GM18508 (cell line): ENCODE results near the gene PLD5.

Experiments used
- ATAC-seq: cut with Tn5 transposase; IDR thresholded peaks from one replicate; pipeline ENCODE4 v1.9.1; 2021; ENCODE audit warnings: moderate number of reproducible peaks; ENCODE audit not compliant: insufficient read depth, unreplicated experiment

PLD5 gene

GRCh38 chr1:242524571-242525359, at the start of gene PLD5:
PLD5 (minus strand) TSS chr1:242524697.
- ATAC-seq = no peak

GRCh38 chr1:242569867-242570266, 45.4 kb upstream of the PLD5 start:
- ATAC-seq = no peak

GRCh38 chr1:242568666-242569065, 44.2 kb upstream of the PLD5 start:
- no peak for ATAC-seq

- no peak for ATAC-seq
Observed at GRCh38 chr1:242567596-242567995, 43.1 kb upstream of the PLD5 start.

GRCh38 chr1:242556759-242557158, 32.3 kb upstream of the PLD5 start:
- no peak for ATAC-seq

GRCh38 chr1:242556276-242556675, 31.8 kb upstream of the PLD5 start:
- ATAC-seq = no peak

GRCh38 chr1:242554577-242554976, 30.1 kb upstream of the PLD5 start:
- ATAC-seq = no peak

- no peak for ATAC-seq
Observed at GRCh38 chr1:242546849-242547729, 22.6 kb upstream of the PLD5 start.

- no peak for ATAC-seq
Observed at GRCh38 chr1:242546441-242546840, 21.9 kb upstream of the PLD5 start.

- no peak for ATAC-seq
Observed at GRCh38 chr1:242544071-242544470, 19.6 kb upstream of the PLD5 start.

- no peak for ATAC-seq
Observed at GRCh38 chr1:242542271-242542670, 17.8 kb upstream of the PLD5 start.

- no peak for ATAC-seq
Observed at GRCh38 chr1:242535986-242536385, 11.5 kb upstream of the PLD5 start.

- no peak for ATAC-seq
Observed at GRCh38 chr1:242534753-242535152, 10.3 kb upstream of the PLD5 start.

- no peak for ATAC-seq
Observed at GRCh38 chr1:242530761-242531160, 6.3 kb upstream of the PLD5 start.

- no peak for ATAC-seq
Observed at GRCh38 chr1:242525769-242526168, 1.3 kb upstream of the PLD5 start.

- no peak for ATAC-seq
Observed at GRCh38 chr1:242525360-242525722, 844 bp upstream of the PLD5 start.

GRCh38 chr1:242523719-242524570, 552 bp downstream of the PLD5 start:
- no peak for ATAC-seq

GRCh38 chr1:242522996-242523718, 1.3 kb downstream of the PLD5 start:
- no peak for ATAC-seq

GRCh38 chr1:242522304-242522945, 2.1 kb downstream of the PLD5 start:
- peak; percentile 40 for ATAC-seq
